ENCODE measurements around the gene NOL9.

The NOL9 gene

DNA sequence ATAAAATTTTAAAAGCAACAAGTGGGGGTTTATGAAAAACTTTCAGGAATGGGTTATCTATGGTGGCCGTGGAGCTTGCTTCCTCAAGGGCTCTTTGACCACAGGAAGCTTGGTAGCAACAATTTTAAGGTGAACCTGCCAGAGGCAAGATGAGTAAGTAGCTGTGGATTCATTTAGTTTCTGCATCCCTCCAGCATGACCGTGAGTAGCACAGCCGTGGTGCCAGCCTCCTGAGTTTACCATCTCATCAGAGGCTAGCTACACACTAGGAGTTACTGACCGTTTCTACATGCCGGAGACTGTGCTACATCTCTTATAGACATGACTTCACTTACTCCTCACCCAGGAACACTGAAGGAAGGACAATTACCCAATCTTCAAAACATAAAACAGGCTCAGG is 32.8 kb downstream of the NOL9 start:
- DNase-seq (ENCODE audit: low read depth): no peak

DNA sequence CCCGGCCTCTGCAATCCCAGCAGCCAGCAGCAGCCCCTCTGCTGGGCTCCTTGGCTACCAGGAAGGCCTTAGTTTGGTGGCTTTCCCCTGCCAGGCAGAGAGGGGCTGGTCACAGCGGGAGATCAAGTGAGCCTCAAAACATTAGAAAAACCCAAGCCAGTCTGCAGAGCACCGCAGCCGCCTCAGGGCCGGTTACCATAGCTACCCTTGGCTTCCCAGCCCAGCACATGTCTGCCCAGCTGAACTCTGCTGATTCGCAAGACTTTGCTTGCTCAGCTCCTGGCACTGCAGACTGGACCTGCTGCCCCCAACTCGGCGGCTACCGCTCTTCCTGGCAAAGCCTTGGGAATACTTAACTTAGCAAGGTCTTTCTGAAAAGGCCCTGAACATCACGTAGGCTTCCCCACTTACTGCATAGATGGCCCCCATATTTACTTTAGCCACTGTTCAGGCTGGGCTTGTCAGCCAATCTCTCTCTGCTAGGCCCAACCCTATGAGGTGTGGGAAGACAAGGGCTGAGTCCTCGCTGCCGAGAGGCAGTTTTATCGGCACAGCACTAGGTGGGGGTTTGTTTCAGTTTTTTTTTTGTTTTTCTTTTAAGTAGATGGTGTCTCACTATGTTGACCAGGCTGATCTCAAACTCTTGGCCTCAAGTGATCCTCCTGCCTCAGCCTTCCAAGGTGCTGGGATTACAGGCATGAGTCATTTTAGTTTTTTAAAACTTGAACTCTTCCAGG is 34.2 kb downstream of the NOL9 start:
- no peak for DNase-seq (ENCODE audit: low read depth)

DNA sequence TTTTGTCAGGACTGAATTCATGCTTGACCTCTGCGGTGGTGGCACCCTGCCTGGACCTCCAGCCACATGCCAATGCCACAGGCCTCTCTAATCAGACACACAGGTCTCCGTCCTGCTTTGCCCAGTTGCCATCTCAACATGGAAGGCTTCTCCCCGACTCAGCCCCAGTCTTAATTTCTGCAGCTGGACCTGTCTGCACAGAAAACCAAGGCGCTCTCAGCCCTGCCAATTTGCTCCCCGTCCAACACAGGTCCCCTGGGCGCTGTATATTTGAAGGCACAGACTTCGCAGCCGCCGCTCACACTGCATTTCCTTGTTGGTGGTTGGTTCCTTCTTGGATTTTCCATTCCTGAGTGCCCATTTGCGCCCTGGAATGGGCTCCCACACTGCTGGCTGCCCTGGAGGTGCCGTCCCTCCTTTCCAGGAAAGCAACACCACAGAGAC is 34.8 kb downstream of the NOL9 start:
- no peak for DNase-seq (ENCODE audit: low read depth)

DNA sequence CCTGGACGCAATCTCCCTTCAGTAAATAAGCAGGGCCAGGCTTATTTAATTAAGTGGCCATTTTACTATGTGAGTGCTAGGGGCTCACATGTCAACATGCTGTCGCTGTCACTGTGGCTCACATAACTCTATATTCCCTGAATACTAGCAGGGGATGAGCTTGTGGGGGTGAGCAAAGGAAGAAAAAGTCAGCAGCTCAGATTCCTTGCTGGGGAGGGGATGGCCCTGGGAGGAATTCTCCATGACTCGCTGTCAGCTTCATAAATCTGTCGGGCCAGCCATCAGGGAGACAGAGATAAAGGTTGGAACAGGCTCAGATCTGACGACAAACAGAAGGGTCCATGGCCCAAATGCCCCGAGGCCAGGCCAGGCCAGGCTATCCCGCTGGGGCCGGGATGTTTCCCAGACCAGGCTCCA is 36.9 kb downstream of the NOL9 start:
- no peak for DNase-seq (ENCODE audit: low read depth)

DNA sequence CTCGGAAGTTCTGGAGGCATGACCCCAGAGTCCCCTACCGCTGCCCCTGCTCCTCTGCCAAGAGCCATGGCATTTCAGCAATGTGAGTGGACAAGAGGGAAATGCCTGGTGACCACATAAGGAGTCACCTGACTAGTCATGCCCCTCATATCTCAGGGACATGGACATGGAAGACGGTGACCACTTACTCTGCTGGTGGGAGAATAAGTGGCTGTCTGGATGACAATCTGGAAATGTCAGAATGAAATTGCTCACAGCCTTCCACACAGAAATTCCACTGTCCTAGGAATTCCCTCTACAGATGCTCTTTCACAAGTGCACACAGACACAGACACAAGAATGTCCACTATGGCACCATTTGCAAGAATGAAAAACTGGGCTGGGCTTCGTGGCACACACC is 38.5 kb downstream of the NOL9 start:
- no peak for DNase-seq (ENCODE audit: low read depth)

DNA sequence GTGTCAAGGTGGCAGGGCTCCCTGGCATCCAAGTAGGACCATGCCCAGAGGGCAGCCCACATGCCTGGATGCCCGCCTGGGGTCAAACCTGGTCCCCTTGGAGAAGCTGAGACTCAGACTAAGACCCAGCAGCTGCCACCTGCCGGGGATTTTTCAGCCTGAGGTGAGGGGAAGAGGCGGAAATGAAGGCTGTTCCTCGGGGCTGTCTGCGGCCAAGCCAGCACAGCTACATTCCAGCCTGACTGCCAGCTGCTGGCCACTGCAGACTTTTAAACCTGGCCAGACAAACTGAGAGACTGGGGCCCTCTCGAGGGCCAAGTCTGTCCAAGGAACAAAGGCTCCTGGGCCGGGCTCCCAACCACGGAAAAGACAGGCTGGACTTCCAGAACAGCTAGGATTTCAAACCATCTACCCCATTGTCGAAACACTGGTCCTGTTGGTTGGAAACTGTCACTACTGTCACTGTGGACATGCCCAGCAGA is 41.0 kb downstream of the NOL9 start:
- DNase-seq (ENCODE audit: low read depth): no peak

DNA sequence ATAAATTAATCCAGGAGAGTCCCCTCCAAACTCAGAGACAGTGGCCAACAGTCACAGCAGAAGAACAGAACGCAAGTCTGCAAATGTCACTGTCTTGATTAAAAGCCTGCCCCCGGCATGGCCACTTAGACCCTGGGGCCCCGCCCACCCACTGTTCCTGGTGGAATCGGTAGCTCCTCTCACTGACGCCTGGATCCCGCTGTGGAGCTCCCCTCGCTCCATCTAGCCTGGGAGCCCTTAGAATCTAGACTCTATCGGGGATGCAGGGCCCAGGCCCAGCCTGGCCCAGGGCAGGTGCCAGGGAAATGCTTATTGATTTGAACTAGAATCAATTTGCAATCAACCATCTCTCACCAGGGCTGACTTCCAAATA is 41.4 kb downstream of the NOL9 start:
- DNase-seq (ENCODE audit: low read depth): no peak

DNA sequence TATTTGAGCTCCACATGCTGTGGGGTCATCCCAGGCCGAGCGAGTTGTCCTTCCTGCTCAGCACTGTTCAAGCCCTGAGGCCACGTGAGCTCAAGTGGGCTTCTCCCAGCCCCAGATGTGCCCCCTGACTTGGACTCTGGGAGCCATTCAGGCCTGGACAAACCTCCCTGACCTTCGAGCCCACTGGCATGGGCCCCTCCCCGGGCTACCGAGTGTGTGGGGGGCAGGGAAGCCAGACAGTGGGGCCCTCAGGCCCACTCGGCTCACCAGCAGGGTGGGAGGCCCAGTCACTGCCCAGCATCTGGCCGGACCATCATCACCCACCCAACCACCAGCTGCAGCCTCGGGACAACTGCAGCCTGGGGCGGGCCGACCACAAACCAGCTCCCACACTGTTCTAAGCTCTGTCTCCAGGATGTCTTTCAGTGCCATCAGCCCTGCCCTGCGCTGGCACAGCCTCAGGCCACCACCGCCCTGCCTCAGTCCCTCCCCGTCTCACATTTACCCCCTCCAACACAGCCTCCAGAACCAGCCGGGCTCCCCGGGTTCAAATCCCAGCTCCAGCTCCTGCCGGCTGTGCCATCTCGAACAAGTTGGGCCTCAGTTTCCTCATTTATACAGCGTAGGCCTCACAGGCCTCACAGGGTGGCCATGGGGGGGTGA is 41.9 kb downstream of the NOL9 start:
- DNase-seq (ENCODE audit: low read depth): no peak

DNA sequence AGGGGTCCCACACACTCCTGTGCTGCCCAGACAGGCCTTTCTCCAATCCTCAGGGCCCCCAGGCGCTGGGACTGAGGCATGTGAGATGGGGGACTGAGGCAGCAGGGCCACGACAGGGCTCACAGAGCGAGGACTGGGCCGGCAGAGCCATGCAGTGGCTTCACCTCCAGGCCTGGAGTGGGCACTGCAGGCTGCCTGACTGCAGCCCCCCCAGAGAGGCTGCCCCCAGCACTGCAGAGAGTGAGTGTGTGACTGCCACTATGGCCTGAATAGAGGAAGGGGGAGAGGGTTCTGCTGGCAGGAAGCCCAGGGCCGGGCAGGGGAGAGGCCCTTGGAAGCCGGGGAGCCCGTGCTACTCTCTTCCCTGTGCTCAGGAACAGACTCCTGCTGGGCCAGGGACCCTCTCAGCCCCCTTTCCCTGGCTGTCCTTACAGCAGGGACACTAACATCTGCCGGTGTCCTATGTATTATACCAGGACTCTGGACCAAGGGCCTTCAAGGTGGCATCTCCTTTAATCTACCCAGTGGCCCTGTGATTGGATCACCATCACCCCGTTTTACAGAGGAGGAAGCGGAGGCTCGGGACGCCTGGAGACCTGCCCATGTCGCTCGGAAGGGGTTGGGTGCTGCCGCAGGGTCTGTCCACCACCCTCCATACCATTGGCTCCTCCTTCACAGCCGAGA is 42.6 kb downstream of the NOL9 start:
- DNase-seq (ENCODE audit: low read depth): no peak

DNA sequence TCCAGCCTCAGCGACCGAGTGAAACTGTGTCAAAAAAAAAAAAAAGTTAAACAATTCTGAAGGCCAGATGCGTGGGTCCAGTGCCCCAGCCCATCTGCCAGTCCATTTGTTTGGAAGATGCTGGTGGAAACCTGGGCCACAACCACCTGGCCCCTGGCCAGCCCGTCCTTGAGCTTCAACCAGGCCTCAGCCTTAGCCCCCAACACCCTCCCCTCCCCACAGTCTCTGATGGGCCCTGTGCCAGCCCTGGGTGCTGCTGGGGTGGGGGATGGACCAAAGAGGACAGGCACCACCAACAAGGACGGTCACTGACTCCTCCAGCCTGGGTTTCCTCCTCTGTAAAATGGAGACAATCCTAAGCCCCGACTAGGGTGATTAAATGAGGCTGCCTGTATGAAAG is 43.3 kb downstream of the NOL9 start:
- DNase-seq (ENCODE audit: low read depth): no peak

DNA sequence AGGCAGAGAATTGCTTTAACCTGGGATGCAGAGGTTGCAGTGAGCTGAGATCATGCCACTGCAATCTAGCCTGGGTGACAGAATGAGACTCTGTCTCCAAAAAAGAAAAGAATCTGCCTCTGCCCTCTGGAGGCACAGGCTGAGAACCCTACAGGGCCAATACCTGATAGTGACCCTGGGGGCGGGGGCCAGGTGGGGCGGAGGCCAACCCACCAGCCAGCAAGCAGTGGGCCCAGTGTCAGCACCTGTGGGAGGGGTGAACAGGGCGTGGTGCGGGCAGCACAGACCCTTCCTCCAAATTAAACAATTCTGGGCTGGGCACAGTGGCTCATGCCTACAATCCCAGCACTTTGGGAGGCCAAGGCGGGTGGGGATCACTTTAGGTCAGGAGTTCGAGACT is 43.8 kb downstream of the NOL9 start:
- no peak for DNase-seq (ENCODE audit: low read depth)

DNA sequence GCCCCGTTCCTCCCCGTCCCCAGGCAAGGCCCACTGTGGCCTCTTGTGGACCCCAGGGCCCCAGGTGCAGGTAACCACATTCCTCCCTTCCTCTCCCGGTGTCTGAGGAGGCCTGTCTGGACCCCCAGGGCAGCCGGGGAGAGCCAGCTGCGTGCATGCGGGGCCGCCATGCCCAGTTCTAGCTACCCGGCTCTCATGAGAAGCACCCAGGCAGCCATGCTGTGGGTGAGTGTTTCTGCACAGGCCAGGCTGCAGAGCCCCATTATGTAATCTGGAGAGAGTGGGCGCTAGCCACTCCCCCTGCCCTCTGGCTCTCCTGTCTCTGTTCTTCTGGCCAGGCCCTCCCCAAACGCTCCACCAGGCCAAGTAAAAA is 44.4 kb downstream of the NOL9 start:
- DNase-seq (ENCODE audit: low read depth): no peak

DNA sequence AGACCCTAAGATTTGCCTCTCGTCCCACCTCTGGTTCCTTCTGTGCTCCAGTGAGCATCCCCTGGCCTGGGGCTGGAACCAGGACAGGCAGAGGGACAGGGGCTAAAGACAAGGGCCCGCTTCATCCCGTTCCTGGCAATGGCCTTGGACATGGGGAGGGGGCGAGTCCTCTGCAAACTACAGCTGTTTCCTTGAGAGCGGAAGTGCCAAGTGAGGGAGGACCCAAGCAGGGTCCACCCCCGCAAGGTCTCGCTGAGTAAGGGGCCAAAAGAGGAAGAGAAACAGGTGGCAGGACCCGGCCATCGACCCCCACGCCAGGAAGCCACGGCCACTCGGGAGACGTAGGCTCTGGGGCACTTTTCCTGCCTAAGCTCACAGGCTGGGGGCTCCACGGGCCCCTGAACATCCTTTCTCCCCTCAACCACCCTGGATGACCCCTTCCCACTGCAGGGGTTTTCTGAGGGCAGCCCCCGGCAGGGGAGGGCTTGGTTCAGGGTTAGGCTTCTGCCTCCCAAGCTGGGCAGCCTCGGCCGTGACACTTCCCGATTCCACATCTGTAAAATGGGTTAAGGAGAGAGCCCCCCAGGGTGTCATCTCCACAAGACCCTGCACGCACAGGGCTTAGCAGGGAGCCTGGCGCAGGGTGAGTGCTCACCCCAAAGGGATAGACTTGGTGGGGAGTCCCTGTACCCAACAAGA is 44.9 kb downstream of the NOL9 start:
- no peak for DNase-seq (ENCODE audit: low read depth)

DNA sequence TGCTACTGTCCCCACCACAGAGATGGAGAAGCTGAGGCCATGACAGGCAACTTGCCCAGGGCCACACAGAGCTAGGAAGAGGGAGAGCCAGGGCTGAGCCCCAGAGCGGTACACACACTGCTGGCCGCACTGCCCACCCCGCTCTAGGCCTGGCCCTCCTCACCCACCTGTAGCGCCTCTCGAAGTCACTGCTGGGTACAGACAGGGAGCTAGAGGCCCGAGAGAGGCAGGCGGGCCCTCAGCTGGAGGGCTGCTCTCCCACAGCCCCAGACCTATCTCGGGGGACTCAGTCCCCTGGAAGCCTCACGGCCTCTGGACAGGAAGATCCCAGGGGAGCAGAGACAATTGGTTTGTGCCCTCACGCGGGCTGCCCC is 45.5 kb downstream of the NOL9 start:
- no peak for DNase-seq (ENCODE audit: low read depth)

DNA sequence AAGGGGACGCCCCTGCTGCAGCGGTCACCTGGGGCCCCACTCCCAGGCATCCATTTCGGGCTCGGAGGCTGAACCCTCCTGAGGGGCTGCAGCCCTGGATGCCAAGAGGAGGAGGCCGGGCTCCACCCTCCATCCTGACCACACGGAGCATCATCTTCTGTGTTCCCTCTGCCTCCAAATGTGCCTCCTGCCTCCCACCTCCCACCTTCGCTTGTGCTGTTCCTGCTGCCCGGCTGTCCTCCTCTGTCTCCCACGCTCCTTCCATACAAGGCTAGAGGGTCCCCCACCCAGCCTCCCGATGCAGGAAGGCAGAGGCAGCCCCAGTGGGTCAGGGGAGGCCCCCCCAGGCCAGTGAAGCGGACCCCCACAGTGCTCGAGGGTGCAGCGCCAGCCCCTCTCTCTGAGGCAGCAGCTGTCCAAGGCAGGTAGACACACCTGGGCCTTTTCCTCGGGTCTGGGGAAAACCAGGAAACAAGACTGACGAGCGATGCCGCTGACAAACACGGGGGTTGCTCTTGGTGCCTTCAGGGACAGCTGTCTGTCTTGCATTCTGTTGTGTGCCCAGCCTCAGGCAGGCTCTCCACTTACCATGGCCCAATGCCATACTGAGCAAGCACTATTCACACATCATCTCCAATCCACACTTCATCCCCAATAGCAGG is 46.0 kb downstream of the NOL9 start:
- DNase-seq (ENCODE audit: low read depth): no peak

DNA sequence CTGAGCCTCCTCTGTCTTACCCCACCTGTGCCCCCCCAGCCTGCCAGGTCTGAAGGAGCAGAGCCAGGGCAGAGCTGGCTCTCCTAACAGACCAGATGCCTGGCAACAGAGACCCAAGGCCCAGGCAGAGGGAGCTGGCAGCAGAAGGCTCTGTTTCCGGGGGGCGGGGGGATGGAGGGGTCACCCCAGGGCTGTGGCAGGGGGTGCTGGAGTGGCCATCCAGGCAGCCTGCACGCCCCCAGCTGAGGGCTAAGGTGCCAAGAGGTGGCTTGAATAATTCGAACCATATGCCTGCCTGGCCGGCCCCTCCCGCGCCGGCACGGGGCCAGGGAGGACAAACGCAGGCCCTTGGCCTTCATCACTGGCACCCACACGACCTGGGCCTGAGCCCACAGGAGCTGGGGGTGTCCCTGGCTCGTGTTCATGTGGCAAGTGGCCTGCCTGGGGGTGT is 46.8 kb downstream of the NOL9 start:
- no peak for DNase-seq (ENCODE audit: low read depth)

DNA sequence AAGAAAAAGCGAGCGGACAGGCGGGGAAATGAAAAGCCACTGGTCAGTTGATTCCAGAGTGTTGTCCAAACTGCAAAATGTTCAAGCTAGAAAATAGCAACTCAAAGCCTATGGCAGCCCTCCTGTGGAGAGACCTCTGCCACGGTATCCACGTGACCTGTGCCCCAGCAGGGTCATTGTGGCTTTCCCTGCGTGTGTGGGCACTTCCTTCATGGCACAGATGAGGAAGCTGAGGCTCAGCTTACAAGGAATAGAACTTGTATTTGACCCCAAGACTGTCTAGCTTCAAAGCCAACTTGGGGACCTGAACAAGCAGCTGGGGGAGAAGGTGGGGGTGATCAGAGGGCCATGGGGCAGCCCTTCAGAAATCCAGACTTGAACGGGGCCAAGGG is 47.3 kb downstream of the NOL9 start:
- no peak for DNase-seq (ENCODE audit: low read depth)

DNA sequence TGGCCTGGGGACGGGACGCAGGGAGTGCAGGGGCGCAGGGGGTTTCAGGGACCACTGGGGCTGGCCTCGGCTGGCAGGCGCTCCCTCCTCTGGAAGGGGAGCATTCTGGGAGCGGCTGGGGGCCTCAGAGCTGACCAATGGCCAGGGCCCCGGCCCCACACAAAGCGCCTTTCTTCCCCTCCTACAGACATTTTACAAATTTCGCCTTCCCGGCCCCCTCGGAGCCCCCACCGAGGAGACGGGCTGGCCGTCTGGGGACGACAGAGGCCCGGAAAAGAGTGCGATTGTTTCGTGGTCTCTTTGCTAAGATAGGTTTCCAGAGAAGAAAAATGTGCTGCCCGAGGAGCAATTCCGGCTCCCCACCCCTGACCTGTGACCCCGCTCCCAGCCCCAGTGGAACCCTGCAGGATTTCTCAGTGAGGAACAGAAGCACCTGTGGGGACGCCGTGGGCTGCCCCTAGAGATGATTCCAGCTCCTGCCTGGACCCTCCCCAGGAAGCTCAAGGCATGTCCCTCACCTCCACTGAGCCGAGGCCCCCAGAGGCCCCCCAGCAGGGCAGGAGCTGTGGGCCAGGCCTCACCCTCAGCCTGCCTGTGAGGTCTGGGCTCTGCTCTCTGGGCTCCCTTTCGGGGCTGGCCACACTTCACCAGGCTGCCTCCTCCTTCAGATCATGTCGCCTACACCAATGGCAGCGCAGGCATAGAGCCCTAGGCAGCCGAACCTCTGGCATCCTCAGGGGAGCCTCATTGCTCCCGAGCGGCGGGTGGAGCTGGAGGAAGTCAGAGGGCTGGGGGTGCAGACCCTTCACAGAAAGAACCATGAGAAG is 47.9 kb downstream of the NOL9 start:
- DNase-seq (ENCODE audit: low read depth): no peak

DNA sequence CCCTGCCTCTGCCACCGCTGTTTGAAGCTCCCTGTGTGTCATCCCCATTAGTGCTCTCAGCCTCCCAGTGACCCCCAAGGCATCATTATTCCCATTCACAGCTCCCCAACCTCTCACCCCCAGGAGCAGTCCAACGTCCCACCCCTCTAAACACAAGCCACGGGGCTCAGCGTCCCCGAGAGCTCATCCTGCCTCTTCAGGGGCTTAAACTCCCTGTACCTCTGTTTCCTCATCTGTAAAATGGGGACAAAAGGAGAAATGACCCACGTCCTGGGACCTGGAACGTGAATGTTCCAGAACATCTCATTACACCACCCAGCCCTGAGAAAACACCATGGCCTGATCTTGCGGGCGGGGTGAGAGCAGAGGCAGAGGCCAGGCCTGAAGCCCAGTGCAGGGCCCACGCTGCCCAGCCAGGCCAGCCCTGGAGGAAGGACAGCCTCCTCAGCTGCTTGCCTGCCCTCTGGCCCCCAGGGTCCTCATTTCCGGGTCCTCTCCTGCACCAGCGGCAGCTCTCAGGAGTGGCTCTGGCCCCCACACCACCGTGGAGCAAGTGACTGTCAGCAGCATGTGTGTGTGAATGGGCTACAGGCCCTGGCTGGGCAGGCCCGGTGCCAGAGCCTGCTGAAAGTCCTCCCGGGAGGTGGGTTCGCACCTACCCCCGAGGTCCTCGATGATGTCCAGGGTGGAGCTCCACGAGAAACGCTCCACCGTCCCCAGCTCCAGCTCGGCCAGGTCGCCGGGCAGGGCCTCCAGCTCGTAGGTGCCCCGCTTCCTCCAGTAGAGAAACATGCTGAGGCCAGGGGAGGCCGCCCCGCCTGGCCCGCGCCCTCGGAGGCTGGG is 48.7 kb downstream of the NOL9 start:
- DNase-seq (ENCODE audit: low read depth): no peak

DNA sequence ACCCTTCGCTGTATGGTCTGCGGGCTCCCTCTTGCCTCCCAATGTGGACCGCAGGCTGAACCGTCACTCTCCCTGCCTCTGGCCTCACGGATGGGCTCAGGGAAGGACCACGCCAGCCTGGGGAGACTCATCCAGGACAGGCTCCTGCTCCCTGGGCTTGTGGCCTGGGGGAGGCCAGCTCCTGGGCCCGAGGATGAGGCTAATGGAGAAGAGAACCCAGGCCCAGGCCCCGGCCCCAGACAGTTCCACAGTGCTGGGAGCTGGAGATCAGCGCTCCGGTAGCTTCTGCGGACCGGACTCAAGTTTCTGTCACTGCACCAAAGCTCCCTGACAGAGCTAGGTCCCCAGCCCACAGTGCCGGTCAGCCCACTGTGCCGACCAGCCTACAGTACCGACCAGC is 49.4 kb downstream of the NOL9 start:
- no peak for DNase-seq (ENCODE audit: low read depth)

Measured in stimulated activated CD8-positive, alpha-beta memory T cell treated with anti-CD3 and anti-CD28 coated beads, Interleukin-15, amount 100 ng/mL, for 1 hour (primary cell).